Neural cell (in vitro differentiated cells): Measurements from ENCODE around the gene TNKS2. TPM values are rescaled to one million over a fixed set of nuclear protein-coding genes. Genes with fewer than 3 reads are reported as not detected.

Experiments used
- H2AFZ ChIP-seq: fragments of 200-600, 300-800 bp; sonication (generic), shearing (Covaris generic); 2 replicates; pipeline ENCODE4 v1.6.0; 2014; ENCODE audit warnings: low read depth, mild to moderate bottlenecking, antibody characterized with exemption, low read length, moderate library complexity
- H3F3A ChIP-seq: fragments of 200-600 bp; shearing (Covaris generic); 2 replicates; pipeline ENCODE4 v1.6.1; 2016; ENCODE audit warnings: mild to moderate bottlenecking, moderate library complexity, mixed read lengths, antibody characterized with exemption, low read length; ENCODE audit not compliant: insufficient read depth, poor library complexity, severe bottlenecking
- H3K27ac ChIP-seq: fragments of 200-600, 300-800 bp; sonication (generic), shearing (Covaris generic); 2 replicates; pipeline ENCODE4 v1.5.1; 2014; ENCODE audit warnings: mild to moderate bottlenecking, low read length, moderate library complexity
- H3K27me3 ChIP-seq: fragments of 300-800, 200-600 bp; sonication (generic), shearing (Covaris generic); 2 replicates; pipeline ENCODE4 v1.6.0; 2014; ENCODE audit warnings: mild to moderate bottlenecking, low read depth, low read length, moderate library complexity; ENCODE audit not compliant: insufficient read depth
- H3K36me3 ChIP-seq: fragments of 300-800, 200-600 bp; sonication (generic), shearing (Covaris generic); 2 replicates; pipeline ENCODE4 v1.5.1; 2014; ENCODE audit warnings: mild to moderate bottlenecking, antibody characterized with exemption, low read length, moderate library complexity; ENCODE audit not compliant: insufficient read depth
- H3K4me2 ChIP-seq: fragments of 300-800, 200-600 bp; sonication (generic), shearing (Covaris generic); 2 replicates; pipeline ENCODE4 v1.6.0; 2014; ENCODE audit warnings: mild to moderate bottlenecking, low read length
- H3K4me3 ChIP-seq: fragments of 300-800, 200-600 bp; sonication (generic), shearing (Covaris generic); 2 replicates; pipeline ENCODE4 v1.5.1; 2014; ENCODE audit warnings: mild to moderate bottlenecking, low read length, moderate library complexity
- H3K79me2 ChIP-seq: fragments of 200-600 bp; shearing (Covaris generic); replicated peaks from 2 replicates; pipeline ENCODE4 v1.6.0; 2014; ENCODE audit warnings: mild to moderate bottlenecking, low read length, moderate library complexity; ENCODE audit not compliant: insufficient read depth
- H3K9ac ChIP-seq: fragments of 300-800, 200-600 bp; sonication (generic), shearing (Covaris generic); 2 replicates; pipeline ENCODE4 v1.6.1; 2016; ENCODE audit warnings: mild to moderate bottlenecking, low read length, mixed read lengths
- H3K9me2 ChIP-seq: fragments of 200-600 bp; shearing (Covaris generic); 2 replicates; pipeline ENCODE4 v1.6.1; 2016; ENCODE audit warnings: mild to moderate bottlenecking, low read length, mixed read lengths; ENCODE audit not compliant: insufficient read depth
- H3K9me3 ChIP-seq: fragments of 200-600, 300-800 bp; sonication (generic), shearing (Covaris generic); 2 replicates; pipeline ENCODE4 v1.6.1; 2016; ENCODE audit warnings: mild to moderate bottlenecking, mixed run types, low read length, moderate library complexity, mixed read lengths
- H4K20me1 ChIP-seq: fragments of 200-600 bp; shearing (Covaris generic); 2 replicates; pipeline ENCODE4 v1.6.1; 2016; ENCODE audit warnings: mild to moderate bottlenecking, mixed run types; ENCODE audit not compliant: insufficient read depth
- CTCF ChIP-seq: fragments of 450-650 bp; IDR thresholded peaks from 2 replicates; pipeline ENCODE4 v1.5.1; 2014; ENCODE audit warnings: antibody characterized with exemption, mild to moderate bottlenecking, moderate library complexity; ENCODE audit not compliant: poor library complexity, severe bottlenecking
- EP300 ChIP-seq: fragments of 450-650 bp; conservative IDR thresholded peaks from 2 replicates; pipeline ENCODE4 v1.6.1; 2014; ENCODE audit warnings: antibody characterized with exemption, mild to moderate bottlenecking, moderate library complexity; ENCODE audit not compliant: poor library complexity, severe bottlenecking
- EZH2 ChIP-seq: fragments of 200-600, 300-800 bp; shearing (Covaris generic), sonication (generic); IDR thresholded peaks from 2 replicates; pipeline ENCODE4 v1.6.1; 2014; ENCODE audit warnings: antibody characterized with exemption, low read length, borderline replicate concordance, mild to moderate bottlenecking; ENCODE audit not compliant: insufficient read depth, poor library complexity, severe bottlenecking
- MXI1 ChIP-seq: fragments of 450-650 bp; conservative IDR thresholded peaks from 2 replicates; pipeline ENCODE4 v1.6.1; 2014; ENCODE audit warnings: antibody characterized with exemption, mild to moderate bottlenecking; ENCODE audit not compliant: poor library complexity, severe bottlenecking
- POLR2AphosphoS5 ChIP-seq: IDR thresholded peaks from 2 replicates; pipeline ENCODE4 v1.6.1; 2012
- RAD21 ChIP-seq: fragments of 450-650 bp; conservative IDR thresholded peaks from 2 replicates; pipeline ENCODE4 v1.6.1; 2014; ENCODE audit warnings: antibody characterized with exemption, mild to moderate bottlenecking, moderate library complexity
- REST ChIP-seq: IDR thresholded peaks from 2 replicates; pipeline ENCODE4 v1.6.1; 2012; ENCODE audit warnings: borderline replicate concordance
- SMC3 ChIP-seq: fragments of 450-650 bp; conservative IDR thresholded peaks from 2 replicates; pipeline ENCODE4 v1.6.1; 2014; ENCODE audit warnings: antibody characterized with exemption, mild to moderate bottlenecking, moderate library complexity; ENCODE audit not compliant: poor library complexity
- TAF1 ChIP-seq: IDR thresholded peaks from 2 replicates; pipeline ENCODE4 v1.6.1; 2012; ENCODE audit warnings: low read depth
- polyA plus RNA-seq: library from polyadenylated mRNA; depleted of rRNA; stranded (reverse); fragments of >200 nt; gene quantifications from 2 replicates; pipeline ENCODE4 v1.2.3, GENCODE V29; 2014

The TNKS2 gene
- polyA plus RNA-seq, 1 donor from 2014 or later, result 28.0 TPM

DNA sequence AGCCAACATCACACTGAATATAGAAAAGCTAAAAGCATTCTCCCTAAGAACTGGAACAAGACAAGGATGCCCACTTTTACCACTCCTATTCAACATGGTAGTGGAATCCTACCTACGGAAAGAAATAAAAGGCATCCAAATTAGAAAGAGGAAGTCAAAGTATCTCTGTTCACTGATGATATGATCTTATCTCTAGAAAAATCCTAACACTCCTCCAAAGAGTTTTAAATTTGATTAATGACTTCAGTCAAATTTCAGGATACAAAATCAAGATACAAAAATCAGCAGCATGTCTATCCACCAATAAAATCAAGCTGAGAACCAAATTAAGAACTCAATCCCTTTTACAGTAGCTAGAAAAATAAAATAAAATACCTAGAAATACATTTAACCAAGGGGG is 35.3 kb upstream of the TNKS2 start:
- H3K27ac ChIP-seq, result no peak overlapping the region
- H3K27me3 ChIP-seq, result no peaks in the 10 kb centered on the region
- H3K36me3 ChIP-seq, result no peaks in the 10 kb centered on the region
- H3F3A ChIP-seq, result no peaks in the 10 kb centered on the region
- H3K9me3 ChIP-seq, result no peaks in the 10 kb centered on the region
- TF ChIP-seq SMC3 (no peak), CTCF (no peak), RAD21 (no peak), REST (no peak), EP300 (no peak), MXI1 (no peak), POLR2AphosphoS5 (no peak), TAF1 (no peak), EZH2 (no peak)
- no peaks in the 10 kb centered on the region for H3K9me2 ChIP-seq
- H3K9ac ChIP-seq, result no peak overlapping the region
- no peaks in the 10 kb centered on the region for H4K20me1 ChIP-seq
- no peak overlapping the region for H3K4me2 ChIP-seq
- H2AFZ ChIP-seq, result no peak overlapping the region
- H3K4me3 ChIP-seq, result no peak overlapping the region
- no peaks in the 10 kb centered on the region for H3K79me2 ChIP-seq

- H3K36me3 ChIP-seq, result no peaks in the 10 kb centered on the region
- no peaks in the 10 kb centered on the region for H3K9me3 ChIP-seq
- H3K27ac ChIP-seq, result no peak overlapping the region
- no peaks in the 10 kb centered on the region for H3K79me2 ChIP-seq
- H4K20me1 ChIP-seq, result no peaks in the 10 kb centered on the region
- H3F3A ChIP-seq, result no peaks in the 10 kb centered on the region
- no peaks in the 10 kb centered on the region for H3K27me3 ChIP-seq
- TF ChIP-seq TAF1 (no peak), RAD21 (no peak), SMC3 (no peak), POLR2AphosphoS5 (no peak), EP300 (no peak), REST (no peak), CTCF (no peak), EZH2 (no peak), MXI1 (no peak)
- no peak overlapping the region for H3K4me3 ChIP-seq
- no peaks in the 10 kb centered on the region for H3K9me2 ChIP-seq
- no peak overlapping the region for H3K4me2 ChIP-seq
- no peak overlapping the region for H3K9ac ChIP-seq
- H2AFZ ChIP-seq, result no peak overlapping the region
These were observed 31.6 kb upstream of the TNKS2 start for GRCh38 chr10:91766676-91767075.
